HCT116 (cell line): Measurements from ENCODE around the gene UBE2L3. TPM values are rescaled to one million over a fixed set of nuclear protein-coding genes. Genes with fewer than 3 reads are reported as not detected.

ENCODE experiments used
- ATAC-seq: fragments of 200-7000 bp; cut with Tn5 transposase; 2 replicates; pipeline ENCODE4 v1.9.1; 2020; ENCODE audit warnings: mild to moderate bottlenecking, moderate library complexity
- BruUV-seq: library from RNA; stranded (reverse); fragments of 400-500 nt; replicated peaks from 2 replicates; lab custom pipeline; 2021; lab: Mats Ljungman, UMichigan
- CTCF ChIA-PET: fragments of 300-600 bp; sonication (Branson Sonifier 250); formaldehyde crosslinking; loops from one replicate; lab custom pipeline; 2021; ENCODE audit warnings: antibody characterized with exemption; lab: Charles Lee
- POLR2A ChIA-PET: fragments of 300-600, 350-600 bp; sonication (Branson Sonifier 250); formaldehyde crosslinking; loops from one replicate; lab custom pipeline; 2021; ENCODE audit warnings: antibody characterized with exemption; lab: Charles Lee
- RAD21 ChIA-PET, 2 experiments: fragments of 300-600 bp; sonication (Branson Sonifier 250); formaldehyde crosslinking; loops; one replicate each; lab custom pipeline; 2023; ENCODE audit warnings: low total read pairs in 2 of 2; ENCODE audit not compliant: uncharacterized antibody in 2 of 2, unreplicated experiment in 2 of 2, low non-redundant PET in 1 of 2; lab: Charles Lee
- DNase-seq: peaks from one replicate; pipeline ENCODE4 v3.0.0-alpha.2; 2010; ENCODE audit warnings: low read depth, low spot score
- H2AFZ ChIP-seq: fragments of 200-600 bp; shearing (Covaris generic), sonication (generic); 2 replicates; pipeline ENCODE4 v1.6.1; 2017; ENCODE audit warnings: low read depth, mixed run types, mixed read lengths, antibody characterized with exemption, low read length; ENCODE audit not compliant: poor library complexity, severe bottlenecking
- H3K27ac ChIP-seq: 2 replicates; pipeline ENCODE4 v1.5.1; 2012; ENCODE audit warnings: low read depth, low read length
- H3K27me3 ChIP-seq: fragments of 200-600 bp; sonication (generic); 2 replicates; pipeline ENCODE4 v1.6.1; 2016; ENCODE audit warnings: mixed run types, low read length, mixed read lengths; ENCODE audit not compliant: insufficient read depth
- H3K36me3 ChIP-seq, 2 experiments: fragments of 200-500 bp in 1 of 2; fragments of 200-600 bp in 1 of 2; sonication (Bioruptor generic) in 1 of 2; sonication (generic) in 1 of 2; 2 replicates each; pipeline versions ENCODE4 v1.5.1 to v1.6.1; 2014 to 2016; ENCODE audit warnings: low read length in 2 of 2, inconsistent platforms in 1 of 2, mixed read lengths in 1 of 2, mixed run types in 1 of 2; ENCODE audit not compliant: insufficient read depth in 2 of 2, control insufficient read depth in 1 of 2
- H3K4me1 ChIP-seq, 2 experiments: fragments of 200-600 bp in 1 of 2; sonication (generic) in 1 of 2; 2 replicates each; pipeline versions ENCODE4 v1.5.1 to v1.6.1; 2012 to 2017; ENCODE audit warnings: low read length in 2 of 2, inconsistent platforms in 1 of 2, mild to moderate bottlenecking in 1 of 2, mixed read lengths in 1 of 2, mixed run types in 1 of 2, moderate library complexity in 1 of 2; ENCODE audit not compliant: insufficient read depth in 2 of 2, control insufficient read depth in 1 of 2
- H3K4me2 ChIP-seq: fragments of 200-600 bp; sonication (generic); 2 replicates; pipeline ENCODE4 v1.6.1; 2017; ENCODE audit warnings: mixed run types, low read length, mixed read lengths
- H3K4me3 ChIP-seq, 2 experiments: fragments of 200-600 bp in 1 of 2; sonication (generic) in 1 of 2; replicated peaks in 1 of 2; 2 replicates each; pipeline ENCODE4 v1.5.1; 2011 to 2016; ENCODE audit warnings: low read length in 2 of 2, control low read depth in 1 of 2, low read depth in 1 of 2, mild to moderate bottlenecking in 1 of 2, mixed read lengths in 1 of 2, mixed run types in 1 of 2
- H3K79me2 ChIP-seq: fragments of 200-600 bp; sonication (generic); 2 replicates; pipeline ENCODE4 v1.6.1; 2017; ENCODE audit warnings: mild to moderate bottlenecking, mixed run types, low read length, moderate library complexity, mixed read lengths; ENCODE audit not compliant: insufficient read depth
- H3K9ac ChIP-seq: fragments of 200-600 bp; sonication (generic); 2 replicates; pipeline ENCODE4 v1.6.1; 2016; ENCODE audit warnings: low read length, mixed read lengths
- H3K9me2 ChIP-seq: fragments of 200-600 bp; sonication (generic), shearing (Covaris generic); 2 replicates; pipeline ENCODE4 v1.6.1; 2017; ENCODE audit warnings: mixed run types, mild to moderate bottlenecking, moderate library complexity; ENCODE audit not compliant: insufficient read depth
- H3K9me3 ChIP-seq, 2 experiments: fragments of 200-500 bp in 1 of 2; fragments of 200-600 bp in 1 of 2; sonication (Bioruptor generic) in 1 of 2; sonication (generic) in 1 of 2; 2 replicates each; pipeline ENCODE4 v1.6.1; 2014 to 2017; ENCODE audit warnings: low read length in 2 of 2, mixed read lengths in 2 of 2, inconsistent platforms in 1 of 2, low read depth in 1 of 2, mild to moderate bottlenecking in 1 of 2, mixed run types in 1 of 2, moderate library complexity in 1 of 2; ENCODE audit not compliant: control insufficient read depth in 1 of 2, insufficient read depth in 1 of 2
- H4K20me1 ChIP-seq: fragments of 200-600 bp; sonication (generic), shearing (Covaris generic); 2 replicates; pipeline ENCODE4 v1.6.1; 2017; ENCODE audit warnings: mixed run types, mild to moderate bottlenecking, moderate library complexity; ENCODE audit not compliant: insufficient read depth
- CTCF ChIP-seq, 3 experiments: fragments of 200-600 bp in 1 of 3; sonication (generic) in 1 of 3; IDR thresholded peaks in 2 of 3; conservative IDR thresholded peaks in 1 of 3; 2 replicates each; pipeline ENCODE4 v1.5.1; 2012 to 2017; ENCODE audit warnings: low read depth in 2 of 3, low read length in 2 of 3, antibody characterized with exemption in 1 of 3, borderline replicate concordance in 1 of 3, control low read depth in 1 of 3, mild to moderate bottlenecking in 1 of 3, mixed read lengths in 1 of 3, mixed run types in 1 of 3, moderate library complexity in 1 of 3; ENCODE audit not compliant: insufficient read depth in 1 of 3
- ELF1 ChIP-seq: IDR thresholded peaks from 2 replicates; pipeline ENCODE4 v1.6.1; 2012; ENCODE audit warnings: low read depth, borderline replicate concordance
- FOSL1 ChIP-seq: IDR thresholded peaks from 2 replicates; pipeline ENCODE4 v1.6.1; 2012; ENCODE audit warnings: low read depth
- JUND ChIP-seq: IDR thresholded peaks from 2 replicates; pipeline ENCODE4 v1.6.1; 2012
- POLR2A ChIP-seq: IDR thresholded peaks from 2 replicates; pipeline ENCODE4 v1.7.0; 2011; ENCODE audit warnings: borderline replicate concordance; ENCODE audit not compliant: insufficient read depth, insufficient read length; ENCODE audit errors: extremely low read depth
- POLR2AphosphoS5 ChIP-seq: IDR thresholded peaks from 2 replicates; pipeline ENCODE4 v1.6.1; 2011; ENCODE audit warnings: mild to moderate bottlenecking, low read depth, low read length, moderate library complexity
- RAD21 ChIP-seq: IDR thresholded peaks from 2 replicates; pipeline ENCODE4 v1.6.1; 2012; ENCODE audit warnings: low read depth, mild to moderate bottlenecking
- SIN3A ChIP-seq: IDR thresholded peaks from 2 replicates; pipeline ENCODE4 v1.6.1; 2012; ENCODE audit warnings: low read depth
- ZNF274 ChIP-seq: fragments of 200-500 bp; sonication (Bioruptor generic); IDR thresholded peaks from 2 replicates; pipeline ENCODE4 v1.6.1; 2014; ENCODE audit warnings: mild to moderate bottlenecking, low read depth, low read length, inconsistent platforms
- intact Hi-C: fragments of 100-400 bp; cut with micrococcal nuclease; formaldehyde crosslinking; loops from 2 replicates; pipeline ENCODE4 v1.10.0; 2022
- total RNA-seq: library from RNA; stranded (reverse); gene quantifications from one replicate; pipeline ENCODE4 v1.2.1, GENCODE V29; 2021; ENCODE audit not compliant: unreplicated experiment

UBE2L3 gene
- total RNA-seq, 1 experiment from 2014 or later: 55.6 TPM

DNA sequence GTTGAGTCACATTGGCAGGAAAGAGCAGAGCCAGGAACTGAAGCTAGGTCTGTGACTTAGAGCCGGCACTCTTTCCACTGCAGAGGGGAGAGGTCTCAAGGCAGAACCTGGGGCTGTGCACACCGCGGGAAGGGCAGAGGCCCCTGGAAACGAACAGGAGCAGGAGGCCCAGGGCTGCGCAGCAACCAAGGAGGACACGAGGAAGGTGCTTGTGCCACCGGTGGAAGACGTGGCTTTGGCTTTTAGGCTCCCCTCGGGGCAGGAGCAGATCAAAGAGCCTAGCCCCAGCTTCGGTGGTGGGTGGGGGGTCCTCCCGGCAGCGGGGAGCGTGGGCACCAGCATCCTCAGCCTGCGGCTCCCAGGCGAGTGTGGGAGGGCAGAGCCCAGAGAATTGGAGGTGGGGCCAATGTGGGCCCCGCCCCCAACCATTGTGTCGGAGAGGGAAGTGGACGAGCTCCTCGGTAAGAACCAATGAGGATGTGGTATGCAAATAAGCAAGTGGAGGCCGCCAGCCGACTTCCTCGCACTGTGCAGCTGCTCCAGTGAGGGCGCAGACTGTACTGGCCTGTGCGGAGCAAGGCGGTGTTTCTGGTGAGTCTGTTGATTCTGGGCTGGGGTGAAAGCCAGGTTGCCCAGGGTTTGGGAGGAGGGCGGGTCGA, 64.9 kb downstream of the UBE2L3 start, which contains the start of gene CCDC116:
TSS of gene CCDC116 (plus strand) at position 524 of the 659 bp plus-strand sequence. CDS start 422 bp downstream, outside the sequence.
- Histone ChIP-seq H3K79me2 (peaks cover 24% of the 10 kb centered on the region), H3K4me3 (no peak within 1 kb of the TSS), H3K9ac (no peak within 1 kb of the TSS), H3K9me2 (no peaks in the 10 kb centered on the region), H3K4me1 (peaks cover 9 to 35% of the 10 kb centered on the region in 2 experiments), H3K9me3 (no peaks in the 10 kb centered on the region), H3K36me3 (peaks cover 0 to 11% of the 10 kb centered on the region in 2 experiments; a peak in 1 of 4 replicates), H4K20me1 (no peaks in the 10 kb centered on the region), H3K4me2 (peak within 1 kb of the TSS; percentile 17; the same call in 1 of the 2 replicates), H2AFZ (no peak within 1 kb of the TSS), H3K27me3 (no peaks in the 10 kb centered on the region), H3K27ac (no peak within 1 kb of the TSS; the same call in 1 of the 2 replicates)
- POLR2A ChIA-PET: interaction anchor here (2.9 kb wide), 1 partner anchor 10 kb away, joined by 17 read pairs; the partner anchor contains the start of gene SDF2L1
- RAD21 ChIA-PET: no interaction called here
- ATAC-seq: peak; percentile 37
- BruUV-seq: no TSS peak
- no peak for DNase-seq
- TF ChIP-seq POLR2A: peak; percentile 60
- no peak for TF ChIP-seq JUND
- TF ChIP-seq RAD21: no peak
- CTCF ChIA-PET: interaction anchor here (0.6 to 5.7 kb wide), 3 partner anchors 9 to 14 kb away, joined by 3 to 103 read pairs (median 3); partner anchors contain the start of gene SDF2L1
- intact Hi-C loops: no loop called here

- TF ChIP-seq FOSL1: no peak
- no peak for TF ChIP-seq SIN3A
- TF ChIP-seq POLR2AphosphoS5: no peak
- TF ChIP-seq ZNF274: no peak
- no peak for TF ChIP-seq CTCF (IDR thresholded peaks at IDR 0.05 in 2 of 3, conservative IDR thresholded peaks at IDR 0.05 in 1 of 3; ENCODE audit: borderline replicate concordance in 1 of 3, insufficient read depth in 1 of 3, low read depth in 2 of 3, low read length in 2 of 3)
- no peak for TF ChIP-seq POLR2A
- TF ChIP-seq ELF1: no peak
- H3K36me3 ChIP-seq: peaks cover 0 to 5% of the 10 kb centered on the region in 2 experiments; a peak in 1 of 4 replicates
- POLR2A ChIA-PET: interaction anchor here (2.9 kb wide), 1 partner anchor 9 kb away, joined by 17 read pairs; the partner anchor contains the start of gene SDF2L1
- CTCF ChIA-PET: interaction anchor here (1.0 to 5.7 kb wide), 2 partner anchors 10 to 14 kb away, joined by 3 to 103 read pairs; partner anchors contain the start of gene SDF2L1
- ATAC-seq (no peak), DNase-seq (no peak)
- RAD21 ChIA-PET: no interaction called here
- no peak overlapping the region for H3K27ac ChIP-seq
- no peak overlapping the region for H2AFZ ChIP-seq
- H3K79me2 ChIP-seq: peaks cover 18% of the 10 kb centered on the region
- H3K9me3 ChIP-seq: no peaks in the 10 kb centered on the region
- no peak overlapping the region for H3K4me3 ChIP-seq
- intact Hi-C loops: no loop called here
- no peaks in the 10 kb centered on the region for H3K9me2 ChIP-seq
- H3K4me1 ChIP-seq: peaks cover 8 to 32% of the 10 kb centered on the region in 2 experiments
- no peaks in the 10 kb centered on the region for H3K27me3 ChIP-seq
- no peak overlapping the region for H3K9ac ChIP-seq
- BruUV-seq: no TSS peak
- H4K20me1 ChIP-seq: no peaks in the 10 kb centered on the region
- H3K4me2 ChIP-seq: peak overlapping the region; percentile 17; the same call in 1 of the 2 replicates
These were observed 65.4 kb downstream of the UBE2L3 start for GRCh38 chr22:21632931-21633330.
